ENCODE results near the gene GSKIP.

GRCh38 chr14:96324219-96324618, 39.1 kb upstream of the GSKIP start:
- TF ChIP-seq, protein P1, sequence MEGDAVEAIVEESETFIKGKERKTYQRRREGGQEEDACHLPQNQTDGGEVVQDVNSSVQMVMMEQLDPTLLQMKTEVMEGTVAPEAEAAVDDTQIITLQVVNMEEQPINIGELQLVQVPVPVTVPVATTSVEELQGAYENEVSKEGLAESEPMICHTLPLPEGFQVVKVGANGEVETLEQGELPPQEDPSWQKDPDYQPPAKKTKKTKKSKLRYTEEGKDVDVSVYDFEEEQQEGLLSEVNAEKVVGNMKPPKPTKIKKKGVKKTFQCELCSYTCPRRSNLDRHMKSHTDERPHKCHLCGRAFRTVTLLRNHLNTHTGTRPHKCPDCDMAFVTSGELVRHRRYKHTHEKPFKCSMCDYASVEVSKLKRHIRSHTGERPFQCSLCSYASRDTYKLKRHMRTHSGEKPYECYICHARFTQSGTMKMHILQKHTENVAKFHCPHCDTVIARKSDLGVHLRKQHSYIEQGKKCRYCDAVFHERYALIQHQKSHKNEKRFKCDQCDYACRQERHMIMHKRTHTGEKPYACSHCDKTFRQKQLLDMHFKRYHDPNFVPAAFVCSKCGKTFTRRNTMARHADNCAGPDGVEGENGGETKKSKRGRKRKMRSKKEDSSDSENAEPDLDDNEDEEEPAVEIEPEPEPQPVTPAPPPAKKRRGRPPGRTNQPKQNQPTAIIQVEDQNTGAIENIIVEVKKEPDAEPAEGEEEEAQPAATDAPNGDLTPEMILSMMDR (IDR thresholded peaks at IDR 0.05): no peak
- no peak for TF ChIP-seq EP300 (IDR thresholded peaks at IDR 0.05)
